Measurements from ENCODE around the gene PSMB5. TPM values are rescaled to one million over a fixed set of nuclear protein-coding genes. Genes with fewer than 3 reads are reported as not detected.

The PSMB5 gene
- total and polyA plus RNA-seq, 12 donors = 55.4 to 377 (median 139) TPM

DNA sequence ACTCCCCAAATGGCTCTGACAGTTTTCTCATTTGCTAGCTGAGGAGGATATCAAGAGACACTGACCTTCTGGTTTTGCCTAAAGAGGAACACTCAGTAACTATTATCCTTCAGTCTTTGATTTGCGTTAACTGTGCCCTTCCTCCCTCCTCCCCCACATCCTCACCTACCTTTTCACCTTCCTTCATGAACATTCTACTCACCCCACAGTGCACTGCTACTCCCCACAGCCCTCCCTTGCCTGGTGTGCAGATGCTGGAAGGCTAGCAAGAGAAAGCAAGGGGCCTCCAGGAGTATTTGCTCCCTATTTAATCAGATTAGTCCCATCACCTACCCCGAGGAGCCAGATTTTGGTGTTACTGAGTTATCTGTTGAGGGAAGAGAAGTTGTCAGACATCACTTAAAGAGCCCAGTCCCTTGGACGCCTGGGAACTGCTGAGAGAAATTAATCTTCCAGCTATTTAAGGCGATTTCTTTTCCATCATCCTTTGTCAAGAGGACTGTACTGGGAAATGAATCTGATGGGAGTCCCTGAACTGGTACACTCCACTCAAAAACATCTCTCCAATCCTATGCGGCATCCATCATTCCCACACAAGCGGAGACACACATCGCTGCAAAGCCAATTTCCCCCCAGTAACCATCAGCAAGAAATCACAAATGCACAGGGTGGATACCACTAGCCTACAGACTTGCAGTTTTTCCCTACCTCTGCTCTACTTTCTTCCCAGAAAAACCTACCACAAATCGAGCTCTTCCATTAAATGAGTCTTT lies 11.5 kb downstream of the PSMB5 start:
- Histone ChIP-seq H3K4me1 (replicated peaks in 1 of 2) (no peaks in the 10 kb centered on the region), H3K27ac (no peak overlapping the region), H3K27me3 (no peaks in the 10 kb centered on the region), H3K36me3 (replicated peaks in 1 of 2) (peaks cover 0 to 24% of the 10 kb centered on the region in 2 donors), H3K4me3 (no peak overlapping the region), H3K9me3 (replicated peaks in 1 of 3) (no peaks in the 10 kb centered on the region)
- intact Hi-C loops (cut with DNase I) = no loop called here
- no peak for DNase-seq
- TF ChIP-seq POLR2A (IDR thresholded peaks at IDR 0.05) = no peak
- TF ChIP-seq, protein P1, sequence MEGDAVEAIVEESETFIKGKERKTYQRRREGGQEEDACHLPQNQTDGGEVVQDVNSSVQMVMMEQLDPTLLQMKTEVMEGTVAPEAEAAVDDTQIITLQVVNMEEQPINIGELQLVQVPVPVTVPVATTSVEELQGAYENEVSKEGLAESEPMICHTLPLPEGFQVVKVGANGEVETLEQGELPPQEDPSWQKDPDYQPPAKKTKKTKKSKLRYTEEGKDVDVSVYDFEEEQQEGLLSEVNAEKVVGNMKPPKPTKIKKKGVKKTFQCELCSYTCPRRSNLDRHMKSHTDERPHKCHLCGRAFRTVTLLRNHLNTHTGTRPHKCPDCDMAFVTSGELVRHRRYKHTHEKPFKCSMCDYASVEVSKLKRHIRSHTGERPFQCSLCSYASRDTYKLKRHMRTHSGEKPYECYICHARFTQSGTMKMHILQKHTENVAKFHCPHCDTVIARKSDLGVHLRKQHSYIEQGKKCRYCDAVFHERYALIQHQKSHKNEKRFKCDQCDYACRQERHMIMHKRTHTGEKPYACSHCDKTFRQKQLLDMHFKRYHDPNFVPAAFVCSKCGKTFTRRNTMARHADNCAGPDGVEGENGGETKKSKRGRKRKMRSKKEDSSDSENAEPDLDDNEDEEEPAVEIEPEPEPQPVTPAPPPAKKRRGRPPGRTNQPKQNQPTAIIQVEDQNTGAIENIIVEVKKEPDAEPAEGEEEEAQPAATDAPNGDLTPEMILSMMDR (IDR thresholded peaks at IDR 0.05) = no peak
- WGBS, 4 donors = 69 to 80% (median 76%) methylated on average over 8 of the region's 8 CpGs

DNA sequence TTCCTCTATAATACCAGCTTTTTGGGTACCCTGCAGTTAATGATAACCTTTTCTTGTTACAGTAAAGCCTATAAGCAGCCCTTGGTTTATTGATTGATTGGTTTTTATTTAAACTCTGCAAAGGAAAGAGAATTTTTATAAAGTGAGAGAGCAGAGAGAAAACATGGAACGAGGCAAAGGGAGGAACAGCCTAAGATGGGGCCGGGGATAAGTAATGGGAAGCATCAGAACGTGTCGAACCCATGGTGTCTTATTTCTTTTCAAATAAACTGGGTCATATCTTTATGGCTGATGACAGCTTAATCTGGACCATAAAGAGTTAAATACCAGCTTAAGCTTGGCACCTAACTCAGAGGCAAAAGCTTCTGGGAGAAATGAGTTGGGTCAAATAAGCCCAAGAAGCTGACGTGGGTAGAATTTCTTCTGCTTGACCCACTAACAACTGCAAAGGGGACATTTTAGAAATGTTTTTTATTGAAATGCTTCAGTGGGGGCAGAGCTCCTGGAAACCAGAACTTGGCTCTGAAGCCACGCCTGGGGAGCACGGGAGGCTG lies 12.7 kb downstream of the PSMB5 start:
- Histone ChIP-seq H3K9me3 (replicated peaks in 1 of 3) (no peaks in the 10 kb centered on the region), H3K36me3 (replicated peaks in 1 of 2) (peaks cover 0 to 19% of the 10 kb centered on the region in 2 donors), H3K4me3 (no peak overlapping the region), H3K27ac (no peak overlapping the region), H3K4me1 (replicated peaks in 1 of 2) (no peaks in the 10 kb centered on the region), H3K27me3 (no peaks in the 10 kb centered on the region)
- DNase-seq = no peak
- TF ChIP-seq, protein P1 (IDR thresholded peaks at IDR 0.05) = no peak
- no peak for TF ChIP-seq POLR2A (IDR thresholded peaks at IDR 0.05)
- intact Hi-C loops (cut with DNase I) = no loop called here
- 56 to 68% (median 59%) methylated on average over 7 of the region's 7 CpGs for WGBS, 4 donors

DNA sequence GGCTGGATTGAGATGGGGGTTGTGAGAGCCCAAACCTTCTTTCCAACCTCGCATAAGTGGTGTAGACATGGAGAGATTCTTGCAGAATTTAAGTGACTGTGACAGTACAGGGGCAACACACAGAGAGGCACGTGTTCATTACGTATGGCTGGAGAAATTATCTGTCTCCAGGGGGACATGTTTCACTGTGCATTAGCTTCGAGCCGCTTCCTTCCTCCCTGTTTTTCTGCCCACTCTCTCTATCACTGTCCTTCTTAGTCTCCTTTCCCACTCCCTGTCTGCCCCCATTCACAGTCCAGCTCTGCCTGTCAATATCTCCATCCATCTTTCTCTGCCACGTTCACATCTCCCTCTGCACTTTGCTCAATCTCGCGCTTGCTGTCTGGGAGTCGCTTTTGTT lies 13.3 kb downstream of the PSMB5 start:
- intact Hi-C loops (cut with DNase I) = no loop called here
- WGBS, 4 donors = 67 to 84% (median 75%) methylated on average over 9 of the region's 9 CpGs
- no peak for DNase-seq
- no peaks in the 10 kb centered on the region for H3K27me3 ChIP-seq
- no peak overlapping the region for H3K27ac ChIP-seq
- H3K36me3 ChIP-seq (replicated peaks in 1 of 2) = peaks cover 0 to 16% of the 10 kb centered on the region in 2 donors
- H3K4me3 ChIP-seq = no peak overlapping the region
- no peak for TF ChIP-seq POLR2A (IDR thresholded peaks at IDR 0.05)
- TF ChIP-seq, protein P1 (IDR thresholded peaks at IDR 0.05) = no peak
- H3K9me3 ChIP-seq (replicated peaks in 1 of 3) = no peaks in the 10 kb centered on the region
- H3K4me1 ChIP-seq (replicated peaks in 1 of 2) = no peaks in the 10 kb centered on the region

DNA sequence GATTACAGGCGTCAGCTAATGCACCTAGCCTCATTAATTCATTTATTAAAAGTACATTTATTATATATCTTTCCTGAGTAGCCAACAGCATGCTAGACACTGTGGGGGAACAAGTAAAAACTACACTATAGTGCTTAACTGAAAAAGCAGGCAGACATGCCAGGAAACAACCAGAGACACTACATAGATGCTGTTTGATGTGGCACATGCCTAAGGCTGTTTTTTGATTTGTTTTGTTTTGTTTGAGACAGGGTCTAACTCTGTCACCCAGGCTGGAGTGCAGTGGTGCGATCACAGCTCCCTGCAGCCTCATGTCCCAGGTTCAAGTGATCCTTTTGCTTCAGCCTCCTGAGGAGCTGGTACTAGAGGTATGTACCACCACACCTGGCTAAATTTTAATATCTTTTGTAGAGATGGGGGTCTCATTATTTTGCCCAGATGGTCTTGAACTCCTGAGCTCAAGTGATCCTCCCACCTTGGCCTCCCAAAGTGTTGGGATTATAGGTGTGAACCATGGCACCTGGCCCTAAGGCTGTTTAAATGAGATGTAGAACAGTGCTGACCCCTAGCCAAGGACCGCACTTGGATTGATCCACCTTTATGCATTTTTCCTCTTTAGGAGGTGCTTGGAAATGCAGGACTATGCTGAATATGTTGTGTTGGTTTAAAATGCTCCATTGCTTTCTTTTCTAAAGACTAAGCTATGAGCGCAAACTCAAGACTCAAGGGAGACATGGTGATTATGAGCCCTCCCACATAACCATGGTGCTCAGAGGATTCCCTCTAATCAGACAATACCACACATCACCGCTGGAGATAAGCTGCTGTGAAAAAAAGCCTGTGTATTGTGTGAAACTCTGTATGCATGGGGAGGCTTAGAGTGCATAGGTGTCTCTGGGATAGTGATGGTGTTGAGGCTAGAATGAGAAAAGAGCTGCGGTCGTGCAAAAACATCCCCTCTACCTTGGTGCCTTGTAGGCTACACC lies 14.3 kb downstream of the PSMB5 start:
- TF ChIP-seq, protein P1 (IDR thresholded peaks at IDR 0.05) = no peak
- no peak for TF ChIP-seq POLR2A (IDR thresholded peaks at IDR 0.05)
- Histone ChIP-seq H3K4me3 (no peak overlapping the region), H3K4me1 (replicated peaks in 1 of 2) (no peaks in the 10 kb centered on the region), H3K9me3 (replicated peaks in 1 of 3) (no peaks in the 10 kb centered on the region), H3K27me3 (no peaks in the 10 kb centered on the region), H3K27ac (no peak overlapping the region), H3K36me3 (replicated peaks in 1 of 2) (peaks cover 0 to 7% of the 10 kb centered on the region in 2 donors)
- 91 to 96% (median 95%) methylated on average over 7 of the region's 7 CpGs for WGBS, 4 donors
- DNase-seq = no peak
- intact Hi-C loops (cut with DNase I) = no loop called here

Measured in adrenal gland (tissue), 12 donors.